Activated naive CD4-positive, alpha-beta T cell treated with anti-CD3 and anti-CD28 coated beads for 36 hours (primary cell): ENCODE measurements around the gene DLX3. TPM values are rescaled to one million over a fixed set of nuclear protein-coding genes. Genes with fewer than 3 reads are reported as not detected.

Source experiments
- CTCF ChIA-PET: fragments of 350-600 bp; sonication (Branson Sonifier 250); formaldehyde crosslinking; loops from one replicate; lab custom pipeline; 2021; ENCODE audit warnings: antibody characterized with exemption; lab: Charles Lee
- DNase-seq: peaks from one replicate; pipeline ENCODE4 v3.0.0-alpha.2; 2020
- H3K27ac Mint-ChIP-seq: one replicate; pipeline ENCODE4 v1.8.0; 2021; ENCODE audit warnings: mild to moderate bottlenecking, mixed read lengths
- H3K27me3 Mint-ChIP-seq: one replicate; pipeline ENCODE4 v1.8.0; 2021; ENCODE audit warnings: low read depth, mixed read lengths
- H3K36me3 Mint-ChIP-seq: one replicate; pipeline ENCODE4 v1.8.0; 2021; ENCODE audit warnings: low read depth, mixed read lengths
- H3K4me1 Mint-ChIP-seq: one replicate; pipeline ENCODE4 v1.8.0; 2021; ENCODE audit warnings: low read depth, mixed read lengths
- H3K4me3 Mint-ChIP-seq: one replicate; pipeline ENCODE4 v1.8.0; 2021; ENCODE audit warnings: mild to moderate bottlenecking, moderate library complexity, mixed read lengths
- H3K9me3 Mint-ChIP-seq: one replicate; pipeline ENCODE4 v1.8.0; 2021; ENCODE audit warnings: mixed read lengths
- intact Hi-C: fragments of 100-400 bp; cut with micrococcal nuclease; formaldehyde crosslinking; loops from one replicate; pipeline ENCODE4 v1.15.1; 2023
- total RNA-seq, 2 experiments: library from RNA; stranded (reverse); gene quantifications; one replicate each; pipeline ENCODE4 v1.2.3, GENCODE V29; 2021

The DLX3 gene
- total RNA-seq, 2 experiments from 2014 or later: not detected

GRCh38 chr17:50034498-50035364 is 39.7 kb upstream of the DLX3 start:
- H3K4me3 Mint-ChIP-seq: no peak overlapping the region
- CTCF ChIA-PET: interaction anchor here (0.7 to 1.7 kb wide), 3 partner anchors 18 to 53 kb away, joined by 3 to 7 read pairs (median 3); no protein-coding TSS in a partner anchor
- intact Hi-C loops: no loop called here
- no peaks in the 10 kb centered on the region for H3K36me3 Mint-ChIP-seq
- H3K9me3 Mint-ChIP-seq: no peaks in the 10 kb centered on the region
- no peaks in the 10 kb centered on the region for H3K4me1 Mint-ChIP-seq
- H3K27ac Mint-ChIP-seq: no peak overlapping the region
- DNase-seq: no peak
- peaks cover 4% of the 10 kb centered on the region for H3K27me3 Mint-ChIP-seq

- CTCF ChIA-PET: no interaction called here
- H3K4me1 Mint-ChIP-seq: peaks cover 5% of the 10 kb centered on the region
- no peak overlapping the region for H3K4me3 Mint-ChIP-seq
- peaks cover 12% of the 10 kb centered on the region for H3K27me3 Mint-ChIP-seq
- intact Hi-C loops: no loop called here
- H3K9me3 Mint-ChIP-seq: no peaks in the 10 kb centered on the region
- H3K27ac Mint-ChIP-seq: no peak overlapping the region
- H3K36me3 Mint-ChIP-seq: no peaks in the 10 kb centered on the region
- no peak for DNase-seq
Observed at GRCh38 chr17:50033316-50033715, 38.3 kb upstream of the DLX3 start.

- Mint-ChIP-seq H3K27me3 (peaks cover 25% of the 10 kb centered on the region), H3K4me1 (peaks cover 18% of the 10 kb centered on the region), H3K4me3 (no peak overlapping the region), H3K36me3 (no peaks in the 10 kb centered on the region), H3K9me3 (no peaks in the 10 kb centered on the region), H3K27ac (no peak overlapping the region)
- CTCF ChIA-PET: interaction anchor here (5.7 to 8.2 kb wide), 3 partner anchors 26 to 63 kb away, joined by 47 to 92 read pairs (median 84); partner anchors contain the start of genes ITGA3 and PDK2
- no peak for DNase-seq
- intact Hi-C loops: no loop called here
Observed at GRCh38 chr17:50029185-50029584, 34.2 kb upstream of the DLX3 start.

- no peak for DNase-seq
- intact Hi-C loops: no loop called here
- Mint-ChIP-seq H3K4me1 (peaks cover 18% of the 10 kb centered on the region), H3K27ac (no peak overlapping the region), H3K9me3 (no peaks in the 10 kb centered on the region), H3K27me3 (peaks cover 25% of the 10 kb centered on the region), H3K36me3 (no peaks in the 10 kb centered on the region), H3K4me3 (no peak overlapping the region)
- CTCF ChIA-PET: interaction anchor here (5.7 to 8.2 kb wide), 3 partner anchors 26 to 64 kb away, joined by 47 to 92 read pairs (median 84); partner anchors contain the start of genes ITGA3 and PDK2
Observed at GRCh38 chr17:50028736-50029120, 33.7 kb upstream of the DLX3 start.

GRCh38 chr17:50027881-50028735 is 33.1 kb upstream of the DLX3 start:
- Mint-ChIP-seq H3K4me1 (peaks cover 18% of the 10 kb centered on the region), H3K27me3 (peaks cover 25% of the 10 kb centered on the region), H3K4me3 (peak overlapping the region; percentile 68), H3K36me3 (no peaks in the 10 kb centered on the region), H3K9me3 (no peaks in the 10 kb centered on the region), H3K27ac (no peak overlapping the region)
- CTCF ChIA-PET: interaction anchor here (0.6 to 8.2 kb wide), 5 partner anchors 27 to 167 kb away, joined by 3 to 92 read pairs (median 47); partner anchors contain the start of genes ITGA3 and PDK2
- intact Hi-C loops: loop anchor here (1.0 to 2.0 kb wide), 3 partner anchors 28 to 67 kb away; partner anchors contain the start of genes ITGA3 and PDK2
- DNase-seq: no peak

- peaks cover 18% of the 10 kb centered on the region for H3K4me1 Mint-ChIP-seq
- no peaks in the 10 kb centered on the region for H3K9me3 Mint-ChIP-seq
- peak overlapping the region; percentile 68 for H3K4me3 Mint-ChIP-seq
- intact Hi-C loops: loop anchor here (1.0 to 2.0 kb wide), 3 partner anchors 29 to 67 kb away; partner anchors contain the start of genes ITGA3 and PDK2
- no peaks in the 10 kb centered on the region for H3K36me3 Mint-ChIP-seq
- peak; percentile 35 for DNase-seq
- H3K27me3 Mint-ChIP-seq: peaks cover 25% of the 10 kb centered on the region
- H3K27ac Mint-ChIP-seq: no peak overlapping the region
- CTCF ChIA-PET: interaction anchor here (0.8 to 8.2 kb wide), 11 partner anchors 17 to 87 kb away, joined by 3 to 92 read pairs (median 5); partner anchors contain the start of genes ITGA3 and PDK2
Observed at GRCh38 chr17:50027172-50027880, 32.3 kb upstream of the DLX3 start.

- Mint-ChIP-seq H3K4me1 (peaks cover 18% of the 10 kb centered on the region), H3K4me3 (no peak overlapping the region), H3K36me3 (no peaks in the 10 kb centered on the region), H3K27ac (no peak overlapping the region), H3K27me3 (peaks cover 25% of the 10 kb centered on the region), H3K9me3 (no peaks in the 10 kb centered on the region)
- peak; percentile 90 for DNase-seq
- CTCF ChIA-PET: interaction anchor here (0.8 to 8.2 kb wide), 12 partner anchors 16 to 266 kb away, joined by 3 to 92 read pairs (median 5); partner anchors contain the start of genes ITGA3 and PDK2
- intact Hi-C loops: loop anchor here (1.0 to 2.0 kb wide), 3 partner anchors 29 to 68 kb away; partner anchors contain the start of genes ITGA3 and PDK2
Observed at GRCh38 chr17:50026837-50027171, 31.8 kb upstream of the DLX3 start.

GRCh38 chr17:50026046-50026675 is 31.1 kb upstream of the DLX3 start:
- no peaks in the 10 kb centered on the region for H3K36me3 Mint-ChIP-seq
- H3K4me1 Mint-ChIP-seq: peaks cover 18% of the 10 kb centered on the region
- intact Hi-C loops: loop anchor here (2.0 kb wide), 1 partner anchor 69 kb away; the partner anchor contains the start of gene PDK2
- CTCF ChIA-PET: interaction anchor here (0.6 to 8.2 kb wide), 16 partner anchors 10 to 266 kb away, joined by 3 to 92 read pairs (median 4); partner anchors contain the start of genes ITGA3 and PDK2
- H3K27ac Mint-ChIP-seq: no peak overlapping the region
- no peak overlapping the region for H3K4me3 Mint-ChIP-seq
- peaks cover 25% of the 10 kb centered on the region for H3K27me3 Mint-ChIP-seq
- H3K9me3 Mint-ChIP-seq: no peaks in the 10 kb centered on the region
- DNase-seq: no peak

- intact Hi-C loops: no loop called here
Observed at GRCh38 chr17:50024808-50025207, 29.8 kb upstream of the DLX3 start.

GRCh38 chr17:50023520-50023919 is 28.5 kb upstream of the DLX3 start:
- intact Hi-C loops: no loop called here
- Mint-ChIP-seq H3K27ac (no peak overlapping the region), H3K27me3 (peaks cover 14% of the 10 kb centered on the region), H3K4me1 (peaks cover 15% of the 10 kb centered on the region), H3K4me3 (no peak overlapping the region), H3K9me3 (no peaks in the 10 kb centered on the region), H3K36me3 (no peaks in the 10 kb centered on the region)
- DNase-seq: no peak
- CTCF ChIA-PET: no interaction called here

More at GRCh38 chr17:50024808-50025207, 29.8 kb upstream of the DLX3 start:
- CTCF ChIA-PET: interaction anchor here (7.9 to 8.2 kb wide), 2 partner anchors 62 to 68 kb away, joined by 84 to 92 read pairs; partner anchors contain the start of gene PDK2
- peaks cover 21% of the 10 kb centered on the region for H3K27me3 Mint-ChIP-seq
- no peak for DNase-seq
- H3K27ac Mint-ChIP-seq: no peak overlapping the region
- H3K4me1 Mint-ChIP-seq: peaks cover 18% of the 10 kb centered on the region
- no peaks in the 10 kb centered on the region for H3K36me3 Mint-ChIP-seq
- H3K9me3 Mint-ChIP-seq: no peaks in the 10 kb centered on the region
- H3K4me3 Mint-ChIP-seq: no peak overlapping the region
